Suprapubic skin (tissue), 4 donors: ENCODE results near the gene ABCC1. TPM values are rescaled to one million over a fixed set of nuclear protein-coding genes. Genes with fewer than 3 reads are reported as not detected.
A peak's percentile ranks its signal among the peaks of the same experiment; 100 is the strongest.

ENCODE experiments used
- DNase-seq, 2 donors: peaks; one replicate each; pipeline ENCODE4 v3.0.0-alpha.2; 2019; ENCODE audit warnings: low spot score in 2 of 2
- H3K27ac ChIP-seq: fragments of 200-600 bp; sonication (generic); one replicate; pipeline ENCODE4 v1.5.1; 2019
- H3K27me3 ChIP-seq: fragments of 200-600 bp; sonication (generic); one replicate; pipeline ENCODE4 v1.5.1; 2019
- H3K36me3 ChIP-seq: fragments of 200-600 bp; sonication (generic); one replicate; pipeline ENCODE4 v1.5.1; 2019
- H3K4me1 ChIP-seq: fragments of 200-600 bp; sonication (generic); one replicate; pipeline ENCODE4 v1.5.1; 2019
- H3K4me3 ChIP-seq: fragments of 200-600 bp; sonication (generic); one replicate; pipeline ENCODE4 v1.5.1; 2019; ENCODE audit warnings: mild to moderate bottlenecking
- H3K9me3 ChIP-seq: fragments of 200-600 bp; sonication (generic); one replicate; pipeline ENCODE4 v1.5.1; 2019
- EP300 ChIP-seq: sonication (generic); formaldehyde crosslinking; IDR thresholded peaks from one replicate; pipeline ENCODE4 v1.6.1; 2017; ENCODE audit warnings: antibody characterized with exemption
- POLR2A ChIP-seq, 2 donors: fragments of 450-650 bp; IDR thresholded peaks; one replicate each; pipeline ENCODE4 v1.6.1; 2017; ENCODE audit warnings: antibody characterized with exemption in 2 of 2, mild to moderate bottlenecking in 2 of 2, moderate library complexity in 2 of 2
- POLR2AphosphoS5 ChIP-seq, 3 donors: sonication (generic); formaldehyde crosslinking; IDR thresholded peaks; one replicate each; pipeline ENCODE4 v1.6.1; 2017; ENCODE audit warnings: antibody characterized with exemption in 3 of 3
- WGBS: methylation state at CpG from one replicate; pipeline ENCODE4 v1.1.5; 2018; 5-methylcytosine and 5-hydroxymethylcytosine counted together
- total RNA-seq, 4 donors: library from RNA; depleted of rRNA; stranded (reverse); fragments of >200 nt; gene quantifications; one replicate each; pipeline ENCODE4 v1.1.0, GENCODE V29; 2016
- TF ChIP-seq, protein P1 (sequence below), 2 donors: fragments of 200-600 bp in 1 of 2; fragments of 450-650 bp in 1 of 2; sonication (generic) in 1 of 2; IDR thresholded peaks; one replicate each; pipeline ENCODE4 v1.5.1; 2016 to 2019; ENCODE audit warnings: antibody characterized with exemption in 2 of 2, mild to moderate bottlenecking in 1 of 2, moderate library complexity in 1 of 2

The ABCC1 gene
- total RNA-seq, 4 donors from 2014 or later, result 22.1 to 37.4 (median 27.2) TPM

DNA sequence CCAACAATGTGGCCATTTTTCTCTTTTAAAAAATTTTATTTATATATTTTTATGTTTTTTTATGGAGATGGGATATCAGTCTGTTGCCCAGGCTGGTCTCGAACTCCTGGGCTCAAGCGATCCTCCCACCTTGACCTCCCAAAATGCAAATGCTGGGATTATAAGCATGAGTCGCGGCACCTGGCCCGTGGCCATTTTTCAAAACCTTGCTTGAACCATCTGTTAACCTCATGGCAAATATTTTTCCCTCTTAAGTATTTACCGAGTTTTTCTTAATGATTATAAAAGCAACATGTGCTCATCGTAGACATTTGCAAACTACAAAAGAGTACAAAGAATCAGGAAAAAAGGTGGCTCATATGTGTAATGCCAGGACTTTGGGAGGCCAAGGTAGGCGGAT, 146.2 kb downstream of the ABCC1 start:
- peaks cover 30% of the 10 kb centered on the region for H3K36me3 ChIP-seq
- TF ChIP-seq POLR2AphosphoS5 (IDR thresholded peaks at IDR 0.05) (no peak), EP300 (no peak), POLR2A (IDR thresholded peaks at IDR 0.05) (no peak)
- TF ChIP-seq, protein P1, sequence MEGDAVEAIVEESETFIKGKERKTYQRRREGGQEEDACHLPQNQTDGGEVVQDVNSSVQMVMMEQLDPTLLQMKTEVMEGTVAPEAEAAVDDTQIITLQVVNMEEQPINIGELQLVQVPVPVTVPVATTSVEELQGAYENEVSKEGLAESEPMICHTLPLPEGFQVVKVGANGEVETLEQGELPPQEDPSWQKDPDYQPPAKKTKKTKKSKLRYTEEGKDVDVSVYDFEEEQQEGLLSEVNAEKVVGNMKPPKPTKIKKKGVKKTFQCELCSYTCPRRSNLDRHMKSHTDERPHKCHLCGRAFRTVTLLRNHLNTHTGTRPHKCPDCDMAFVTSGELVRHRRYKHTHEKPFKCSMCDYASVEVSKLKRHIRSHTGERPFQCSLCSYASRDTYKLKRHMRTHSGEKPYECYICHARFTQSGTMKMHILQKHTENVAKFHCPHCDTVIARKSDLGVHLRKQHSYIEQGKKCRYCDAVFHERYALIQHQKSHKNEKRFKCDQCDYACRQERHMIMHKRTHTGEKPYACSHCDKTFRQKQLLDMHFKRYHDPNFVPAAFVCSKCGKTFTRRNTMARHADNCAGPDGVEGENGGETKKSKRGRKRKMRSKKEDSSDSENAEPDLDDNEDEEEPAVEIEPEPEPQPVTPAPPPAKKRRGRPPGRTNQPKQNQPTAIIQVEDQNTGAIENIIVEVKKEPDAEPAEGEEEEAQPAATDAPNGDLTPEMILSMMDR (IDR thresholded peaks at IDR 0.05), result no peak

DNA sequence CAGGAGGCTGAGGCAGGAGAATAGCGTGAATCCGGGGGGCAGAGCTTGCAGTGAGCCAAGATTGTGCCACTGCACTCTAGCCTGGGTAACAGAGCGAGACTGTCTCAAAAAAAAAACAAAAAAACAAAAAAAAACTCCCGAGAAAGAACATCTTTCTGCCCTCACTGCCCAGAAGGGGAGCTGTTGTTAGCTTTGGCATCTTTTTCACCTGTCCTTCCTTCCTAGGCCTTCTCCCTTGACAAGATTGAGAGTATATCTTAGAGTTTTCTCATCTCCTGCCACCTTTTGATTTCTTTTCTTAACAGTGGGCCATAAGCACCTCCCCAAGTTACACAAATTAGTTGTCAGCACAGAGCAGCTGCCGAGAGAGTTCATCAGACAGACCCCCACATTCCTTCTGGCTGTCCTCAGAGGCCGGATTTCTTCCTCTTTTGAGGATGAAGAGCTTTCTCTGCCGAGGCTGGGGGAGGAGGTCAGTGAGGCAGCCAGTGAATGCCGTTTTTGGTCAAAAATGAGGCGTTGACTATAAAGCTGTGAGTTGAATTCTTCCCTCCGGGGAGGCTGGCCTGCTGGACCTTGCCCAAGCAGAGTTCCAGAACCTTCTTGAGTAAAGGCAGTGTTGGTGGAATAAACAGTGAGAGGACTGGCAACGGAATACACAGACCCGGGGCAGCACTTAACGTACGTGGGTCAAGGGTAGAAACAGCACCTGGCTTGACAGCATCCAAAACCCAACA, 146.9 kb downstream of the ABCC1 start:
- no peak for DNase-seq
- peaks cover 24% of the 10 kb centered on the region for H3K36me3 ChIP-seq
- TF ChIP-seq EP300, result peak; percentile 42
- TF ChIP-seq, protein P1 (IDR thresholded peaks at IDR 0.05), result no peak
- H3K9me3 ChIP-seq, result no peaks in the 10 kb centered on the region
- WGBS, result 62% methylated on average over 14 of the region's 14 CpGs
- no peak overlapping the region for H3K4me3 ChIP-seq
- H3K27me3 ChIP-seq, result no peaks in the 10 kb centered on the region
- peak overlapping the region; percentile 23 for H3K27ac ChIP-seq
- H3K4me1 ChIP-seq, result no peaks in the 10 kb centered on the region

More for the DNA sequence above, 146.2 kb downstream of the ABCC1 start:
- H3K27ac ChIP-seq, result peak overlapping the region; percentile 6
- no peaks in the 10 kb centered on the region for H3K4me1 ChIP-seq
- no peaks in the 10 kb centered on the region for H3K9me3 ChIP-seq
- 82% methylated on average over 8 of the region's 8 CpGs for WGBS
- DNase-seq, result no peak
- no peak overlapping the region for H3K4me3 ChIP-seq
- H3K27me3 ChIP-seq, result no peaks in the 10 kb centered on the region

DNA sequence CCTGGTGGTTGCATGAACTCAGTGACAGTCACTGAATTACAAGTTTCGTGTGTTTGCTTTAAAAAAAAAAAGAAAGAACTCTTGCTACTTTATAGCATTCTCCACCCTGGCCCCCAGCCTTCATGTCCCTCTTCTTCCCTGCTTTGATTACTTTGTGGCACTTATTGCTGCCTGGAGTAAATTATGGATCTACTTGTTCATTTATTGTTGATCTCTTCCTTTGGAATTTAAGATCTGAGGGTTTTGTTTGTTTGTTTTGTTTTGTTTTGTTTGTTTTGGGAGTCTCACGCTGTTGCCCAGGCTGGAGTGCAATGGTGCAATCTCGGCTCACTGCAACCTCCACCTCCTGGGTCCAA, 147.4 kb downstream of the ABCC1 start:
- no peak for DNase-seq
- Histone ChIP-seq H3K27ac (no peak overlapping the region), H3K9me3 (no peaks in the 10 kb centered on the region), H3K4me1 (no peaks in the 10 kb centered on the region), H3K27me3 (no peaks in the 10 kb centered on the region), H3K36me3 (peaks cover 18% of the 10 kb centered on the region), H3K4me3 (no peak overlapping the region)
- 79% methylated on average over 3 of the region's 3 CpGs for WGBS
- TF ChIP-seq POLR2A (IDR thresholded peaks at IDR 0.05) (no peak), POLR2AphosphoS5 (IDR thresholded peaks at IDR 0.05) (no peak), EP300 (no peak)
- TF ChIP-seq, protein P1 (IDR thresholded peaks at IDR 0.05), result no peak

DNA sequence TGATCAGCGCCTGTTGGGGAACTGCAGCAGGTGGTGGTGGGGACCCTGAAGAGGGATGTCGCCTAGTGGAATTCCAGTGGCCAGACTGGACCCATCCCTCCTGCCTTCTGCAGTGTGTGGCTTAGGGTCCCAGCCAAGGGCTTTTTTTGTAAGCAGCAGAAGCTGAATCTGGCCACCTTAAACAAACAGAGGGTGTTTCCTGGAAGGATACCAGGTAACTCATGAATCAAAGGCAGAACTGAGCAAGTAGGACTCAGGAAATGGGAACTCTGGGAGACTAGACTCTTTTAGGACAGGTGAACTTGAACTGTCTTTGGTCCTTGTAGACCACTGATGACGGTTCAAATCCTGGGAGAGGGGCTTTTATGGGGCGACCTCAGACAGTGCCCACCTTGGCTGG, 149.9 kb downstream of the ABCC1 start:
- peaks cover 39% of the 10 kb centered on the region for H3K36me3 ChIP-seq
- 96% methylated on average over 3 of the region's 4 CpGs for WGBS
- TF ChIP-seq, protein P1 (IDR thresholded peaks at IDR 0.05), result no peak
- TF ChIP-seq EP300 (no peak), POLR2AphosphoS5 (IDR thresholded peaks at IDR 0.05) (no peak), POLR2A (IDR thresholded peaks at IDR 0.05) (no peak)
- H3K4me3 ChIP-seq, result no peak overlapping the region
- no peak for DNase-seq
- no peaks in the 10 kb centered on the region for H3K9me3 ChIP-seq
- no peak overlapping the region for H3K27ac ChIP-seq
- H3K4me1 ChIP-seq, result no peaks in the 10 kb centered on the region
- H3K27me3 ChIP-seq, result no peaks in the 10 kb centered on the region

DNA sequence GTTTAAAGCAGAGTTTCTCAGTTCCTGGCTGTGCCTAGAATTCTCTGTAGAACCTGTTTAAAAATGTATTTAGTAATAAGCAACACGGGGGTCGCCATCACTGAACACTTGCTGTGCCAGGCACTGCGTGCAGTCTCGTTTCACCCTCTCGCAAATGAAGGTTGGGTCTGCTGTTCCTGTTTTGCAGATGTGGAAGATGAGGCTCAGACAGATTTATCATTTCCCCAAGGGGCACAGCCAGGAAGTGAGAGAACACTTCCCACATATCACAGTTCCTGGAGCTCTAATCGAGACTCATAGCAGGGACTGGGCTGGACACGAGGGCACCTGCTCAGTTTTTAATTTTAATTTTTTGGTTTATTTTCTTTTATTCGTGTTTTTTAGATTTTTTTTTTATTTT, 151.2 kb downstream of the ABCC1 start:
- Histone ChIP-seq H3K27ac (no peak overlapping the region), H3K27me3 (no peaks in the 10 kb centered on the region), H3K9me3 (no peaks in the 10 kb centered on the region), H3K4me3 (no peak overlapping the region), H3K4me1 (no peaks in the 10 kb centered on the region), H3K36me3 (peaks cover 39% of the 10 kb centered on the region)
- DNase-seq, result no peak
- TF ChIP-seq EP300, result no peak
- WGBS, result 70% methylated on average over 8 of the region's 8 CpGs

DNA sequence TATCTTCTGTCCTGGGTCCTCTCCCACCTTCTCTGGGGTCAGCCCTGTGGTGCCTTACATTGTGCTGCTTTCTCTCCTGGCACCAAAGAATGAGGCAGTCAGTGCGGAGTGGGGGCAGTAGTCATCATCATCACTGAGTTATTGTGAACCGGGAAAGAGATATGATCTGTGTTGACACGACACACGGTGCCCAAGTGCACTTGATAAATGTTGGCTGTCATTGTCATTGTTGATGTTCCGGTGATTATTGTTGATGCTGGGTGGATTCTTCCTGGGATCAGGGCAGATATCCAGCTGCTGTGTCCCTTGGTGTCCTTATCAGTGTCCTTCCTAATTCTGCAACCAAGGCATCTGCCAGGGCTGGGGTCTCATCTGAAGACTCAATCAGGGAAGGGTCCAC, 152.2 kb downstream of the ABCC1 start:
- Histone ChIP-seq H3K27ac (no peak overlapping the region), H3K27me3 (no peaks in the 10 kb centered on the region), H3K9me3 (no peaks in the 10 kb centered on the region), H3K4me3 (no peak overlapping the region), H3K36me3 (peaks cover 42% of the 10 kb centered on the region), H3K4me1 (no peaks in the 10 kb centered on the region)
- TF ChIP-seq, protein P1 (IDR thresholded peaks at IDR 0.05), result no peak
- TF ChIP-seq POLR2A (IDR thresholded peaks at IDR 0.05), result no peak
- TF ChIP-seq EP300, result no peak
- no peak for TF ChIP-seq POLR2AphosphoS5 (IDR thresholded peaks at IDR 0.05)
- WGBS, result 97% methylated on average over 5 of the region's 5 CpGs
- DNase-seq, result no peak
